Endothelial cell of umbilical vein (primary cell): ENCODE results near the gene CNTNAP2. TPM values are rescaled to one million over a fixed set of nuclear protein-coding genes. Genes with fewer than 3 reads are reported as not detected.

Experiments used
- BruUV-seq: library from RNA; stranded (reverse); fragments of 400-500 nt; replicated peaks from 2 replicates; lab custom pipeline; 2021; lab: Mats Ljungman, UMichigan
- CTCF ChIA-PET: fragments of 300-600, 350-600 bp; sonication (Branson Sonifier 250); formaldehyde crosslinking; loops from one replicate; lab custom pipeline; 2021; ENCODE audit warnings: antibody characterized with exemption, inconsistent platforms; lab: Charles Lee
- POLR2A ChIA-PET: fragments of 300-600, 350-600 bp; sonication (Branson Sonifier 250); formaldehyde crosslinking; loops from one replicate; lab custom pipeline; 2021; ENCODE audit warnings: antibody characterized with exemption, inconsistent platforms; lab: Charles Lee
- DNase-seq: peaks from one replicate; pipeline ENCODE4 v3.0.0-alpha.2; 2011; ENCODE audit warnings: low read depth, low spot score
- FAIRE-seq: peaks from 2 replicates; lab custom pipeline; 2011; peaks lifted over from hg19 to GRCh38; lab: Jason Lieb, UNC
- H2AFZ ChIP-seq: 2 replicates; pipeline ENCODE4 v1.6.0; 2012; ENCODE audit warnings: low read depth, low read length, control low read depth, inconsistent platforms
- H3K27ac ChIP-seq: 2 replicates; pipeline ENCODE4 v1.5.1; 2011; ENCODE audit warnings: low read depth, mild to moderate bottlenecking, control low read depth, low read length, moderate library complexity; ENCODE audit not compliant: insufficient read depth
- H3K27me3 ChIP-seq, 2 experiments: 2 replicates each; pipeline versions ENCODE4 v1.6.0 to v1.6.1; 2011; ENCODE audit warnings: low read length in 2 of 2, mixed read lengths in 1 of 2; ENCODE audit not compliant: control insufficient read depth in 2 of 2, insufficient read depth in 2 of 2
- H3K36me3 ChIP-seq, 2 experiments: 2 replicates in 1 of 2; 3 replicates in 1 of 2; pipeline ENCODE4 v1.5.1; 2011; ENCODE audit warnings: low read length in 2 of 2, mild to moderate bottlenecking in 1 of 2, moderate library complexity in 1 of 2; ENCODE audit not compliant: control insufficient read depth in 2 of 2, insufficient read depth in 2 of 2; ENCODE audit errors: extremely low read depth in 1 of 2
- H3K4me1 ChIP-seq: 3 replicates; pipeline ENCODE4 v1.5.1; 2011; ENCODE audit warnings: mild to moderate bottlenecking, low read length; ENCODE audit not compliant: control insufficient read depth, insufficient read depth; ENCODE audit errors: extremely low read depth
- H3K4me2 ChIP-seq: 2 replicates; pipeline ENCODE4 v1.6.1; 2011; ENCODE audit warnings: low read length, control low read depth, mixed read lengths; ENCODE audit not compliant: insufficient read depth
- H3K4me3 ChIP-seq, 3 experiments: fragments of 200-600 bp in 1 of 3; sonication (generic), shearing (Covaris generic) in 1 of 3; replicated peaks in 1 of 3; 2 replicates each; pipeline ENCODE4 v1.5.1; 2011 to 2016; ENCODE audit warnings: control low read depth in 3 of 3, low read length in 3 of 3, mild to moderate bottlenecking in 2 of 3, inconsistent platforms in 1 of 3, low read depth in 1 of 3, moderate library complexity in 1 of 3; ENCODE audit not compliant: insufficient read depth in 1 of 3
- H3K79me2 ChIP-seq: 2 replicates; pipeline ENCODE4 v1.6.0; 2012; ENCODE audit warnings: low read length, inconsistent platforms; ENCODE audit not compliant: control insufficient read depth, insufficient read depth
- H3K9ac ChIP-seq: replicated peaks from 2 replicates; pipeline ENCODE3; 2011; ENCODE audit warnings: low read length, control low read depth; ENCODE audit not compliant: insufficient read depth; ENCODE audit errors: extremely low read depth
- H3K9me1 ChIP-seq: replicated peaks from 3 replicates; pipeline ENCODE4 v1.6.0; 2011; ENCODE audit warnings: mild to moderate bottlenecking, low read length; ENCODE audit not compliant: control insufficient read depth, insufficient read depth; ENCODE audit errors: extremely low read depth
- H3K9me3 ChIP-seq: replicated peaks from 2 replicates; pipeline ENCODE4 v1.5.1; 2012; ENCODE audit warnings: low read length, inconsistent platforms; ENCODE audit not compliant: control insufficient read depth, insufficient read depth
- H4K20me1 ChIP-seq: replicated peaks from 2 replicates; pipeline ENCODE3; 2011; ENCODE audit warnings: mild to moderate bottlenecking, low read length; ENCODE audit not compliant: control insufficient read depth, insufficient read depth; ENCODE audit errors: extremely low read depth
- CTCF ChIP-seq, 2 donors: IDR thresholded peaks; 1 replicate in 1 of 2; 2 replicates in 1 of 2; pipeline ENCODE4 v1.5.1; 2011; ENCODE audit warnings: low read length in 2 of 2, mild to moderate bottlenecking in 2 of 2, moderate library complexity in 2 of 2, control low read depth in 1 of 2, inconsistent platforms in 1 of 2, low read depth in 1 of 2; ENCODE audit not compliant: insufficient read depth in 1 of 2; ENCODE audit errors: extremely low read depth in 1 of 2
- EZH2 ChIP-seq: IDR thresholded peaks from 2 replicates; pipeline ENCODE4 v1.6.1; 2012; ENCODE audit warnings: borderline replicate concordance, low read depth, mild to moderate bottlenecking, moderate library complexity, low read length, inconsistent platforms; ENCODE audit not compliant: severe bottlenecking
- FOS ChIP-seq: IDR thresholded peaks from 2 replicates; pipeline ENCODE4 v1.6.1; 2011; ENCODE audit warnings: mild to moderate bottlenecking, low read length, moderate library complexity, borderline replicate concordance; ENCODE audit not compliant: insufficient read depth
- GATA2 ChIP-seq: IDR thresholded peaks from 2 replicates; pipeline ENCODE4 v1.7.0; 2011; ENCODE audit warnings: low read depth, mild to moderate bottlenecking, moderate library complexity, mixed read lengths, low read length; ENCODE audit not compliant: insufficient read length, insufficient read depth
- JUN ChIP-seq: IDR thresholded peaks from 2 replicates; pipeline ENCODE4 v1.6.1; 2011; ENCODE audit warnings: borderline replicate concordance, low read depth; ENCODE audit not compliant: insufficient read length, insufficient read depth
- MAX ChIP-seq: IDR thresholded peaks from 2 replicates; pipeline ENCODE4 v1.6.1; 2011; ENCODE audit not compliant: insufficient read depth, insufficient read length
- MYC ChIP-seq: IDR thresholded peaks from one replicate; pipeline ENCODE4 v1.6.1; 2011; ENCODE audit warnings: mild to moderate bottlenecking, low read depth, low read length
- POLR2A ChIP-seq: IDR thresholded peaks from 2 replicates; pipeline ENCODE4 v1.6.1; 2012; ENCODE audit warnings: low read depth, mild to moderate bottlenecking, control low read depth, low read length
- POLR2AphosphoS5 ChIP-seq: IDR thresholded peaks from 2 replicates; pipeline ENCODE4 v1.6.1; 2012; ENCODE audit warnings: low read depth, mild to moderate bottlenecking, control low read depth, low read length, moderate library complexity; ENCODE audit not compliant: insufficient read depth
- dilution Hi-C: fragments of 300-500 bp; cut with MboI; formaldehyde crosslinking; loops from one replicate; pipeline ENCODE4 v1.15.0; 2019; ENCODE audit warnings: low sequenced_read_pairs; ENCODE audit not compliant: extremely low pct_ligation_motif_present
- intact Hi-C: fragments of 100-400 bp; cut with micrococcal nuclease; formaldehyde crosslinking; loops from one replicate; pipeline ENCODE4 v1.10.0; 2022
- polyA plus RNA-seq, 4 experiments: library from polyadenylated mRNA; depleted of rRNA in 3 of 4; stranded (reverse) in 3 of 4; unstranded in 1 of 4; fragments of >200 nt; gene quantifications; 2 replicates each; pipeline versions ENCODE4 v1.2.1 to v1.2.3, GENCODE V29; 2011 to 2012; ENCODE audit warnings: missing spikeins in 1 of 4
- total RNA-seq: library from RNA; stranded (reverse); gene quantifications from 2 replicates; pipeline ENCODE4 v1.2.3, GENCODE V29; 2021

CNTNAP2 gene
- total and polyA plus RNA-seq, 2 donors (not counting 3 experiments of a cell fraction or from before 2014, with no cell fraction given) = not detected

GRCh38 chr7:147813316-147813715, 1696.7 kb downstream of the CNTNAP2 start:
- dilution Hi-C loops = no loop called here
- no peaks in the 10 kb centered on the region for H4K20me1 ChIP-seq
- H3K36me3 ChIP-seq = no peaks in the 10 kb centered on the region
- intact Hi-C loops = no loop called here
- H3K9me3 ChIP-seq = peaks cover 3% of the 10 kb centered on the region
- ChIA-PET POLR2A (no interaction called here), CTCF (no interaction called here)
- TF ChIP-seq POLR2A = no peak
- TF ChIP-seq CTCF (IDR thresholded peaks at IDR 0.05; ENCODE audit: extremely low read depth in 1 of 2, insufficient read depth in 1 of 2, low read depth in 1 of 2, low read length in 2 of 2) = no peak
- TF ChIP-seq MYC = no peak
- TF ChIP-seq JUN = no peak
- no peak for TF ChIP-seq FOS
- no peak for TF ChIP-seq MAX
- TF ChIP-seq POLR2AphosphoS5 = no peak
- TF ChIP-seq GATA2 = no peak
- TF ChIP-seq EZH2 = no peak
- H2AFZ ChIP-seq = no peak overlapping the region
- no peaks in the 10 kb centered on the region for H3K27me3 ChIP-seq
- no TSS peak for BruUV-seq
- H3K4me2 ChIP-seq = no peak overlapping the region
- no peak overlapping the region for H3K27ac ChIP-seq
- no peak overlapping the region for H3K4me3 ChIP-seq
- no peaks in the 10 kb centered on the region for H3K9me1 ChIP-seq
- H3K9ac ChIP-seq = no peak overlapping the region
- H3K4me1 ChIP-seq = no peaks in the 10 kb centered on the region
- FAIRE-seq (no peak), DNase-seq (no peak)
- no peaks in the 10 kb centered on the region for H3K79me2 ChIP-seq
